Body of pancreas (tissue), 4 donors: ENCODE data around the gene KLHL36. TPM values are rescaled to one million over a fixed set of nuclear protein-coding genes. Genes with fewer than 3 reads are reported as not detected.
"Not testable (repeated sequence)": the region's sequence is repeated elsewhere in the genome, so short reads cannot be mapped to it uniquely, and the experiment has no call there.

ENCODE experiments used
- ATAC-seq: fragments of 150-250 bp; one replicate; pipeline ENCODE4 v1.9.1; 2016
- DNase-seq, 4 donors: peaks; one replicate each; pipeline ENCODE4 v3.0.0-alpha.2; 2019
- H3K27ac ChIP-seq, 4 donors: fragments of 200-600 bp; sonication (generic); 1 replicate in 3 of 4; 2 replicates in 1 of 4; pipeline versions ENCODE4 v1.5.1 to v1.6.1; 2016 to 2019; ENCODE audit warnings: mild to moderate bottlenecking in 1 of 4, mixed read lengths in 1 of 4, moderate library complexity in 1 of 4
- H3K27me3 ChIP-seq, 2 donors: fragments of 200-600 bp; sonication (generic); one replicate each; pipeline ENCODE4 v1.6.0; 2016; ENCODE audit warnings: mild to moderate bottlenecking in 1 of 2
- H3K36me3 ChIP-seq, 2 donors: fragments of 200-600 bp; sonication (generic); replicated peaks in 1 of 2; 2 replicates each; pipeline ENCODE4 v1.5.1; 2016; ENCODE audit warnings: low read depth in 2 of 2; ENCODE audit not compliant: insufficient read depth in 1 of 2
- H3K4me1 ChIP-seq: fragments of 200-600 bp; sonication (generic); one replicate; pipeline ENCODE4 v1.6.0; 2016
- H3K4me3 ChIP-seq, 2 donors: fragments of 200-600 bp; sonication (generic); 1 replicate in 1 of 2; 2 replicates in 1 of 2; pipeline ENCODE4 v1.5.1; 2016 to 2019
- H3K9me3 ChIP-seq, 3 donors: fragments of 200-600 bp; sonication (generic); 1 replicate in 2 of 3; 2 replicates in 1 of 3; pipeline ENCODE4 v1.5.1; 2016
- POLR2A ChIP-seq, 3 donors: fragments of 450-650 bp; IDR thresholded peaks; one replicate each; pipeline ENCODE4 v1.6.1; 2016; ENCODE audit warnings: antibody characterized with exemption in 3 of 3, mild to moderate bottlenecking in 2 of 3
- WGBS, 2 donors: methylation state at CpG; one replicate each; pipeline ENCODE4 v1.1.5; 2017; 5-methylcytosine and 5-hydroxymethylcytosine counted together
- intact Hi-C: fragments of 100-400 bp; cut with DNase I; formaldehyde crosslinking; loops from one replicate; pipeline ENCODE4 v1.15.1; 2023
- total RNA-seq, 2 donors: library from RNA; depleted of rRNA; stranded (reverse); fragments of >200 nt; gene quantifications; one replicate each; pipeline ENCODE4 v1.1.0, GENCODE V29; 2016
- TF ChIP-seq, protein P1 (sequence below), 7 experiments: fragments of 450-650 bp in 4 of 7; fragments of 200-600 bp in 3 of 7; sonication (generic) in 3 of 7; IDR thresholded peaks; one replicate each; pipeline ENCODE4 v1.5.1; 2016 to 2019; ENCODE audit warnings: antibody characterized with exemption in 7 of 7

KLHL36 gene
- total RNA-seq, 2 donors from 2014 or later: 39.7 to 50.8 TPM

DNA sequence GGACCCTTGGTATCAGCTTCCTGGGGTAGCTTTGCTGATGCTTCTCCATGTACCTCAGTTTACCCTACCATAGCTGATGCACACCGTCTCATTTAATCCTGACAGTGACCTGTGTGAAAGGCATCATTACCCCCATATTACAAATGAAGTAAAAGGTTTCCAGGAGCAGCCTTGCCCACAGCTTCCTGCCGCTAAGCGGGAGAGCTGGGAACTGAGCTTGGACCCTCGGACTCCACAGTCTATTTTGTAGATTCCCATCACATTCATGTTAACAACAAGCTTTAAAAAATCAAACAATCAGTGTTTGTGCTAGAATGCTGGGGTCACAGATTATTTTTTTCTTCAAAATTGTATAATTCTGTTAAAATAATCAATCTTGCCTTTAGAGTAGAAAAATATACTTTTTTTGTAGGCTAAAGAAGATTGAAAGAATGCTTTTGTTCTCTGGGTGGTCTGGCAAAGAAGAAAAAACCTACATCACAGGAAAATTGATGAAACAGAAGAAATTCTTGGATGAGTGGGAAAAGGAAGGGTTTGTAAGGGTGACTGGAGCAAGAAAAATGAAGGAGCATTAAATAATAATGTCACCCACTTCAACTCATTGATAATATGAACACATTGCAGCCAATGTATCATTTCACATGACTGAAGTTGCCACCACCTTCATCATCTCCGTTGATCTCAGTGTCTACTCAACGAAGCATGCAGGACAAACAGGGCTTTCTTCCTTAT lies 41.9 kb downstream of the KLHL36 start:
- H3K36me3 ChIP-seq: no peaks in the 10 kb centered on the region
- H3K4me3 ChIP-seq: no peak overlapping the region
- TF ChIP-seq, protein P1, sequence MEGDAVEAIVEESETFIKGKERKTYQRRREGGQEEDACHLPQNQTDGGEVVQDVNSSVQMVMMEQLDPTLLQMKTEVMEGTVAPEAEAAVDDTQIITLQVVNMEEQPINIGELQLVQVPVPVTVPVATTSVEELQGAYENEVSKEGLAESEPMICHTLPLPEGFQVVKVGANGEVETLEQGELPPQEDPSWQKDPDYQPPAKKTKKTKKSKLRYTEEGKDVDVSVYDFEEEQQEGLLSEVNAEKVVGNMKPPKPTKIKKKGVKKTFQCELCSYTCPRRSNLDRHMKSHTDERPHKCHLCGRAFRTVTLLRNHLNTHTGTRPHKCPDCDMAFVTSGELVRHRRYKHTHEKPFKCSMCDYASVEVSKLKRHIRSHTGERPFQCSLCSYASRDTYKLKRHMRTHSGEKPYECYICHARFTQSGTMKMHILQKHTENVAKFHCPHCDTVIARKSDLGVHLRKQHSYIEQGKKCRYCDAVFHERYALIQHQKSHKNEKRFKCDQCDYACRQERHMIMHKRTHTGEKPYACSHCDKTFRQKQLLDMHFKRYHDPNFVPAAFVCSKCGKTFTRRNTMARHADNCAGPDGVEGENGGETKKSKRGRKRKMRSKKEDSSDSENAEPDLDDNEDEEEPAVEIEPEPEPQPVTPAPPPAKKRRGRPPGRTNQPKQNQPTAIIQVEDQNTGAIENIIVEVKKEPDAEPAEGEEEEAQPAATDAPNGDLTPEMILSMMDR (IDR thresholded peaks at IDR 0.05): no peak
- TF ChIP-seq POLR2A (IDR thresholded peaks at IDR 0.05): no peak
- H3K27ac ChIP-seq: no peak overlapping the region
- DNase-seq (no peak), ATAC-seq (no peak)
- peaks cover 9% of the 10 kb centered on the region for H3K4me1 ChIP-seq
- no peaks in the 10 kb centered on the region for H3K9me3 ChIP-seq
- intact Hi-C loops: no loop called here
- WGBS, 2 donors: 89% methylated on average over 6 of the region's 6 CpGs
- no peaks in the 10 kb centered on the region for H3K27me3 ChIP-seq

DNA sequence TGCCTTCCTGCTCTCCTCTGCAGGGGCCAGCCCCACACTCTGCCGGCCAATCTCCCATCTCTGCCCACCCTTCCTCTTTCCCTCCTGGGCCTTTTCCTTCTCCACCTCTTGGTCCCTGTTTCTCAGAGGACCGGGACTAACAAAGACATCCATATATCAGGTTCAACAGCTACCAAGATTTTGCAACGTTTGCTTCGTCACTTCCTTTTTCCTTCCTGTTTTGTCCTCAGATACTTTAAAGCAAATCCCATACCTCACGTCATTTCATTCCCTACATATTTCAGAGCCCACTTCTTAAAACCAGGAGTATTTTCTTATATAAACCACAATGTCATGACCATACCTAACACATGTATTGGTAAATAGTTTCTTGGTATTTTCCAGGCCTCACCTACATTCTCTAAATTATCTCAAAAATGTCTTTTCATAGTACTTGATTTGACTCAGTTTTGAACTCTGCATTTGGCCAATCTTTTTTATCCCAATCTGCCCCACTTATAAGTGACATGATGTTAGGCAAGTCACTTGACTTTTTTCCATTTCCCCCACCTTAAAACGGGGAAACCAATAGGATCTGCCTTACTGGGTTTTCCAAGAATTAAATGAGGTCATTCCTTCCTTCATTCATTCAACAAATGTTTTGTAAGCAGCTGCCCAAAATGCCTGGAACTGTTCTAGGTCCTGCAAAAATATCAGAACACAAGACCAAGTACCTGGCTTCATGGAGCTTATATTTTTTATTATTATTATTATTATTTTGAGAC lies 44.3 kb downstream of the KLHL36 start:
- no peak for TF ChIP-seq POLR2A (IDR thresholded peaks at IDR 0.05)
- TF ChIP-seq, protein P1 (IDR thresholded peaks at IDR 0.05): no peak
- Histone ChIP-seq H3K27ac (no peak overlapping the region), H3K4me1 (peaks cover 9% of the 10 kb centered on the region), H3K27me3 (no peaks in the 10 kb centered on the region), H3K36me3 (no peaks in the 10 kb centered on the region), H3K4me3 (no peak overlapping the region), H3K9me3 (no peaks in the 10 kb centered on the region)
- 66 to 67% methylated on average over 6 of the region's 6 CpGs for WGBS, 2 donors
- ATAC-seq (no peak), DNase-seq (no peak)
- intact Hi-C loops: no loop called here

DNA sequence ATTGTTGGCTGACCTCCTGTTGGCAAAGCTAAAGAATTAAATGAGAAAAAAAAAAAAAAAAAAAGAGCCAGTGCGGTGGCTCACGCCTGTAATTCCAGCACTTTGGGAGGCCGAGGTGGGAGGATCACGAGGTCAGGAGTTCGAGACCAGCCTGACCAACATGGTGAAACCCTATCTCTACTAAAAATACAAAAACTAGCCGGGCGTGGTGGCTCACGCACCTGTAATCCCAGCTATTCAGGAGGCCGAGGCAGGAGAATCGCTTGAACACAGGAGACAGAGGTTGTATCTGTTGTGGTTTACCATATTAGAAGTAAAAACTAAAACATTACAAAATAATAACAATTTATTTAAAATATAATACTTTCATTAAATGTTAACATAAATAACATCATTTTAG lies 45.6 kb downstream of the KLHL36 start:
- WGBS, 2 donors: 91 to 93% methylated on average over 10 of the region's 10 CpGs
- H3K4me1 ChIP-seq, H3K27me3 ChIP-seq, H3K4me3 ChIP-seq, H3K9me3 ChIP-seq, H3K27ac ChIP-seq, H3K36me3 ChIP-seq, DNase-seq, intact Hi-C loops, ATAC-seq: not testable (repeated sequence)

DNA sequence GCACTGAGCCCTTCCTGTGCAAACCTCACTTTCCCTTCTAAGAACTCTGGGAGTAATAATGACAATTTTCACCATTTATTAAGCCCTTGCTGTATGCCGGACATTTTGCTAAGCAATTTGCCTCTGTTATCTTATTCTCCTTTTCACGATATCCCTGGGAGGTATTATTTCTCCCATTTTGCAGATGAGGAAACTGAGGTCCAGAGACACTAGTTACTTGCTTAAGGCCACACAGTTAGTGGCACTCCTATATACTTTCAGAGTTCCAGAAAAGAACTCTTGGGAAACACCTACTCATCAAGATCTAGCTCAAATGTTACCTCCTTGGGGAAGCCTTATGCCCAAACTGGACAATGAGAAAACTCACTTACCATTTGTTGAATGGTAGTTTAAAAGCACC lies 46.7 kb downstream of the KLHL36 start:
- intact Hi-C loops: no loop called here
- DNase-seq (no peak), ATAC-seq (no peak)
- Histone ChIP-seq H3K27me3 (no peaks in the 10 kb centered on the region), H3K9me3 (no peaks in the 10 kb centered on the region), H3K4me3 (no peak overlapping the region), H3K36me3 (no peaks in the 10 kb centered on the region), H3K27ac (no peak overlapping the region), H3K4me1 (peaks cover 17% of the 10 kb centered on the region)
- TF ChIP-seq, protein P1 (IDR thresholded peaks at IDR 0.05): no peak
- TF ChIP-seq POLR2A (IDR thresholded peaks at IDR 0.05): no peak
- 93 to 97% methylated on average over 2 of the region's 2 CpGs for WGBS, 2 donors

DNA sequence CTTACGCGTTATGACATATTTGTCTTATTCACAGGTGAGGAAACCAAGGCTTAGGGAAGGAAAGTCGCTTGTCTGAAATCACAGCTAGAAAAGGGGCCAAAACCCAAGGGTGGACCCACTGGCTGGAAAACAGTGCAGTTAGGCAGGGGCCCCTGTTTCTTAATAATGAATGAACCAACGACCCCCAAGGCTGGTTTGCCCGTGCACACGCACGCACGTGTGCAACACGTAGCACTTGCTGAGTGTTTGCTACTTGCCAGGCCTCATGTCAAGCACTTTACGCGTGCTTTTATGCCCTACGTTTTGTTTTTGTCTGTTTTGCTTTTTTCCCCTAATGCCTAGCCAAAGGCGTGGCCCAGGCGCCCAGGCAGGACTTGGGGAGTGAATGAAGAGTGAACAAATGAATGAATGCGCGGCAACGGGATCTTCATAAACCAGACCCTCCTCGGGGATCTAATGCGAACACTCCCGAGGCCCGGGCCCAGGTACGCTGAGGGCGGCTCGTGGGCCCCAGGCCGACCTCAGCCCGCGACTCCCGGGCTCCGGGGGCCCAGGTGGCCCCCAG lies 50.9 kb downstream of the KLHL36 start:
- Histone ChIP-seq H3K36me3 (no peaks in the 10 kb centered on the region), H3K4me3 (peak overlapping the region; percentile 65 to 99), H3K27ac (peak overlapping the region in 3 of 4 donors; percentile 76 to 85 (median 77)), H3K9me3 (no peaks in the 10 kb centered on the region), H3K27me3 (no peaks in the 10 kb centered on the region), H3K4me1 (peaks cover 21% of the 10 kb centered on the region)
- no peak for ATAC-seq
- DNase-seq: peak in 1 of 4 donors; percentile 12
- WGBS, 2 donors: 21 to 29% methylated on average over 17 to 29 of the region's 29 CpGs
- intact Hi-C loops: no loop called here
- TF ChIP-seq, protein P1 (IDR thresholded peaks at IDR 0.05): no peak
- no peak for TF ChIP-seq POLR2A (IDR thresholded peaks at IDR 0.05)
